Esophagus muscularis mucosa (tissue), 3 donors: ENCODE measurements around the gene DIRAS1.

Source experiments
- POLR2A ChIP-seq: fragments of 450-650 bp; IDR thresholded peaks from one replicate; pipeline ENCODE4 v1.6.1; 2017; ENCODE audit warnings: antibody characterized with exemption, moderate library complexity, mild to moderate bottlenecking, low read depth
- POLR2AphosphoS5 ChIP-seq, 2 donors: sonication (generic); formaldehyde crosslinking; IDR thresholded peaks; one replicate each; pipeline ENCODE4 v1.6.1; 2017; ENCODE audit warnings: antibody characterized with exemption in 2 of 2
- TF ChIP-seq, protein P1 (sequence below), 3 experiments: fragments of 200-600 bp in 2 of 3; fragments of 450-650 bp in 1 of 3; sonication (generic) in 2 of 3; IDR thresholded peaks; one replicate each; pipeline ENCODE4 v1.5.1; 2017 to 2019; ENCODE audit warnings: antibody characterized with exemption in 3 of 3, mild to moderate bottlenecking in 2 of 3, moderate library complexity in 1 of 3

DNA sequence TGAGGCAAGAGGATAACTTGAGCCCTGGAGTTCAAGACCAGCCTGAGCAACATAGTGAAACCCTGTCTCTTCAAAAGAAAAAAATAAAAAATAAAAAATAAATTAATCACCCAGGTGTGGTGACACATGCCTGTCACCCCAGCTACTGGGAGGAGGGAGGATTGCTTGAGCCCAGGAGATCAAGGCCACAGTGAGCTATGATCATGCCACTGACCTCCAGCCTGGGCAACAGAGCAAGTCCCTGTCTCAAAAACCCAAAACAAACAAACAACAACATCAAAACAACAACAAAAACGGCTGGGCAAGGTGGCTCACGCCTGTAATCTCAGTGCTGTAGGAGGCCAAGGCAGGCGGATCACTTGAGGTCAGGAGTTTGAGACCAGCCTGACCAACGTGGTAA is 22.9 kb upstream of the DIRAS1 start:
- TF ChIP-seq, protein P1, sequence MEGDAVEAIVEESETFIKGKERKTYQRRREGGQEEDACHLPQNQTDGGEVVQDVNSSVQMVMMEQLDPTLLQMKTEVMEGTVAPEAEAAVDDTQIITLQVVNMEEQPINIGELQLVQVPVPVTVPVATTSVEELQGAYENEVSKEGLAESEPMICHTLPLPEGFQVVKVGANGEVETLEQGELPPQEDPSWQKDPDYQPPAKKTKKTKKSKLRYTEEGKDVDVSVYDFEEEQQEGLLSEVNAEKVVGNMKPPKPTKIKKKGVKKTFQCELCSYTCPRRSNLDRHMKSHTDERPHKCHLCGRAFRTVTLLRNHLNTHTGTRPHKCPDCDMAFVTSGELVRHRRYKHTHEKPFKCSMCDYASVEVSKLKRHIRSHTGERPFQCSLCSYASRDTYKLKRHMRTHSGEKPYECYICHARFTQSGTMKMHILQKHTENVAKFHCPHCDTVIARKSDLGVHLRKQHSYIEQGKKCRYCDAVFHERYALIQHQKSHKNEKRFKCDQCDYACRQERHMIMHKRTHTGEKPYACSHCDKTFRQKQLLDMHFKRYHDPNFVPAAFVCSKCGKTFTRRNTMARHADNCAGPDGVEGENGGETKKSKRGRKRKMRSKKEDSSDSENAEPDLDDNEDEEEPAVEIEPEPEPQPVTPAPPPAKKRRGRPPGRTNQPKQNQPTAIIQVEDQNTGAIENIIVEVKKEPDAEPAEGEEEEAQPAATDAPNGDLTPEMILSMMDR (IDR thresholded peaks at IDR 0.05): no peak
- TF ChIP-seq POLR2A (no peak), POLR2AphosphoS5 (IDR thresholded peaks at IDR 0.05) (no peak)
